ENCODE measurements around the gene CPA1. TPM values are rescaled to one million over a fixed set of nuclear protein-coding genes. Genes with fewer than 3 reads are reported as not detected.

CPA1 gene
- total and polyA plus RNA-seq, 4 donors = 0.31 to 12.5 (median 0.73) TPM

GRCh38 chr7:130397051-130397757 is 16.9 kb downstream of the CPA1 start:
- Histone ChIP-seq H3K9ac (ENCODE audit: insufficient read depth in 1 of 2, low read length in 2 of 2) (peak overlapping the region in 1 of 2 donors; percentile 62), H3K4me3 (no peak overlapping the region), H3K27ac (ENCODE audit: low read depth in 1 of 2, low read length in 1 of 2) (no peak overlapping the region), H3K4me1 (ENCODE audit: control insufficient read depth in 5 of 5, insufficient read depth in 5 of 5, low read length in 5 of 5) (peaks cover 0 to 84% (median 31%) of the 10 kb centered on the region in 5 donors), H3K9me3 (ENCODE audit: control insufficient read depth in 4 of 4, insufficient read depth in 3 of 4, low read length in 3 of 4) (no peaks in the 10 kb centered on the region), H3K27me3 (ENCODE audit: control insufficient read depth in 3 of 3, insufficient read depth in 3 of 3, low read length in 2 of 3) (no peaks in the 10 kb centered on the region), H3K36me3 (ENCODE audit: control insufficient read depth in 4 of 4, insufficient read depth in 4 of 4, low read length in 4 of 4) (peaks cover 0 to 8% (median 3%) of the 10 kb centered on the region in 4 donors)
- WGBS, 2 donors = 76 to 82% methylated on average over 7 of the region's 7 CpGs
- TF ChIP-seq CTCF (IDR thresholded peaks at IDR 0.05; ENCODE audit: control extremely low read depth, extremely low read depth) = no peak
- DNase-seq (peak in 2 of 3 donors; percentile 95 to 96), ATAC-seq (ENCODE audit: insufficient read depth, low FRiP score) (no peak)

- DNase-seq = no peak
- Histone ChIP-seq H3K9ac (ENCODE audit: insufficient read depth in 1 of 2, low read length in 2 of 2) (peak overlapping the region in 1 of 2 donors; percentile 62), H3K27ac (ENCODE audit: low read depth in 1 of 2, low read length in 1 of 2) (no peak overlapping the region), H3K4me1 (ENCODE audit: control insufficient read depth in 5 of 5, insufficient read depth in 5 of 5, low read length in 5 of 5) (peaks cover 0 to 79% (median 31%) of the 10 kb centered on the region in 5 donors), H3K36me3 (ENCODE audit: control insufficient read depth in 4 of 4, insufficient read depth in 4 of 4, low read length in 4 of 4) (peaks cover 0 to 9% (median 5%) of the 10 kb centered on the region in 4 donors), H3K9me3 (ENCODE audit: control insufficient read depth in 4 of 4, insufficient read depth in 3 of 4, low read length in 3 of 4) (no peaks in the 10 kb centered on the region), H3K27me3 (ENCODE audit: control insufficient read depth in 3 of 3, insufficient read depth in 3 of 3, low read length in 2 of 3) (no peaks in the 10 kb centered on the region), H3K4me3 (no peak overlapping the region)
- 39 to 67% methylated on average over 3 of the region's 3 CpGs for WGBS, 2 donors
- ATAC-seq (ENCODE audit: insufficient read depth, low FRiP score) = no peak
- no peak for TF ChIP-seq CTCF (IDR thresholded peaks at IDR 0.05; ENCODE audit: control extremely low read depth, extremely low read depth)
These were observed 17.4 kb downstream of the CPA1 start for GRCh38 chr7:130397758-130398073.

GRCh38 chr7:130398526-130399090 is 18.3 kb downstream of the CPA1 start:
- Histone ChIP-seq H3K27ac (ENCODE audit: low read depth in 1 of 2, low read length in 1 of 2) (no peak overlapping the region), H3K36me3 (ENCODE audit: control insufficient read depth in 4 of 4, insufficient read depth in 4 of 4, low read length in 4 of 4) (peaks cover 0 to 9% (median 8%) of the 10 kb centered on the region in 4 donors), H3K9ac (ENCODE audit: insufficient read depth in 1 of 2, low read length in 2 of 2) (peak overlapping the region in 1 of 2 donors; percentile 20), H3K4me3 (no peak overlapping the region), H3K27me3 (ENCODE audit: control insufficient read depth in 3 of 3, insufficient read depth in 3 of 3, low read length in 2 of 3) (no peaks in the 10 kb centered on the region), H3K4me1 (ENCODE audit: control insufficient read depth in 5 of 5, insufficient read depth in 5 of 5, low read length in 5 of 5) (peaks cover 0 to 71% (median 31%) of the 10 kb centered on the region in 5 donors), H3K9me3 (ENCODE audit: control insufficient read depth in 4 of 4, insufficient read depth in 3 of 4, low read length in 3 of 4) (no peaks in the 10 kb centered on the region)
- no peak for TF ChIP-seq CTCF (IDR thresholded peaks at IDR 0.05; ENCODE audit: control extremely low read depth, extremely low read depth)
- no peak for DNase-seq
- 46 to 70% methylated on average over 8 of the region's 8 CpGs for WGBS, 2 donors
- no peak for ATAC-seq (ENCODE audit: insufficient read depth, low FRiP score)
